ENCODE measurements around the gene CENPX.

DNA sequence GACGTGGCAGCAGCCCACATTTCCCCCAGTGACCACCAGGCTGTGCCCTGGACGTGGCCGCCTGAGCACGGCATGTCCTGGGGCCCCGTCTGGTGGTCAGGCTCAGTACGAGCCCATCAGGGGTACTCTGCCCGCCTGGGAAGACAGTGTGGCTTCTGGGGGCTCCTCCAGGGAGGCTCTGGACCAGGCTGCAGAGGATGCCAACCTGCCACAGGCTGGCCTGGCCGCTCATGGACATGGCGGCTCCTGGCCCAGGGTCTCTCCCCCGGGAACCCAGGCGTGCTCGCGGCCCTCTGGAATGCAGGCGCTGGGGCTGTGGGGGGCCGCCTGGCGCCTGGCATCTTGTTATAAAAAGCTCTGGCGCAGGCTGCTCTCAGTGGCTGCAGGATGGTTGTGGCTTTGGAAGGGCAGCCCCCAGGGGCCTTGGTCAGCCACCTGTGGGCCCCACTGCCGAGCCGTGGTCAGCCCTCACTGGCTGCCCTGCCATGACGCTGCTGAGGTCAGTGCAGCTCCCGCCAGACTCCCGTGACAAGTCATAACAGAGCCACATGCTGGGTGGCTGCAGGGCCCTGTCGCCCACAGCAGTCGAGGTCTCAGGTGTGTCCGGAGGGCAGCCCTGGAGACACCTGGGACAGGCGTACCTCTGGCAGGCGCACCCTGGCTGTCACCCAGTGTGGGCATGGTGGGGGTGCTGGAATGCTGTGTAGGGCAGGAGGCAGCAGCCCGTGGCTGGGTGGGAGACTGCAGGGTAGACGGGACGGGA is 15.0 kb downstream of the CENPX start:
- TF ChIP-seq SNAI2 (CRISPR knock-in tag; IDR thresholded peaks at IDR 0.05) = no peak
- TF ChIP-seq ARNTL (CRISPR knock-in tag; IDR thresholded peaks at IDR 0.05; ENCODE audit: borderline replicate concordance, low read depth) = no peak
- TF ChIP-seq, protein P1, sequence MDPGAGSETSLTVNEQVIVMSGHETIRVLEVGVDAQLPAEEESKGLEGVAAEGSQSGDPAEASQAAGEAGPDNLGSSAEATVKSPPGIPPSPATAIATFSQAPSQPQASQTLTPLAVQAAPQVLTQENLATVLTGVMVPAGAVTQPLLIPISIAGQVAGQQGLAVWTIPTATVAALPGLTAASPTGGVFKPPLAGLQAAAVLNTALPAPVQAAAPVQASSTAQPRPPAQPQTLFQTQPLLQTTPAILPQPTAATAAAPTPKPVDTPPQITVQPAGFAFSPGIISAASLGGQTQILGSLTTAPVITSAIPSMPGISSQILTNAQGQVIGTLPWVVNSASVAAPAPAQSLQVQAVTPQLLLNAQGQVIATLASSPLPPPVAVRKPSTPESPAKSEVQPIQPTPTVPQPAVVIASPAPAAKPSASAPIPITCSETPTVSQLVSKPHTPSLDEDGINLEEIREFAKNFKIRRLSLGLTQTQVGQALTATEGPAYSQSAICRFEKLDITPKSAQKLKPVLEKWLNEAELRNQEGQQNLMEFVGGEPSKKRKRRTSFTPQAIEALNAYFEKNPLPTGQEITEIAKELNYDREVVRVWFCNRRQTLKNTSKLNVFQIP (CRISPR knock-in tag; IDR thresholded peaks at IDR 0.05; ENCODE audit: borderline replicate concordance, low read depth) = no peak
- TF ChIP-seq OSR1 (CRISPR knock-in tag; IDR thresholded peaks at IDR 0.05) = no peak
- no peak for TF ChIP-seq ZFP3 (CRISPR knock-in tag; IDR thresholded peaks at IDR 0.05)
- TF ChIP-seq ZNF8 (CRISPR knock-in tag; IDR thresholded peaks at IDR 0.05) = no peak
- TF ChIP-seq, protein P2, sequence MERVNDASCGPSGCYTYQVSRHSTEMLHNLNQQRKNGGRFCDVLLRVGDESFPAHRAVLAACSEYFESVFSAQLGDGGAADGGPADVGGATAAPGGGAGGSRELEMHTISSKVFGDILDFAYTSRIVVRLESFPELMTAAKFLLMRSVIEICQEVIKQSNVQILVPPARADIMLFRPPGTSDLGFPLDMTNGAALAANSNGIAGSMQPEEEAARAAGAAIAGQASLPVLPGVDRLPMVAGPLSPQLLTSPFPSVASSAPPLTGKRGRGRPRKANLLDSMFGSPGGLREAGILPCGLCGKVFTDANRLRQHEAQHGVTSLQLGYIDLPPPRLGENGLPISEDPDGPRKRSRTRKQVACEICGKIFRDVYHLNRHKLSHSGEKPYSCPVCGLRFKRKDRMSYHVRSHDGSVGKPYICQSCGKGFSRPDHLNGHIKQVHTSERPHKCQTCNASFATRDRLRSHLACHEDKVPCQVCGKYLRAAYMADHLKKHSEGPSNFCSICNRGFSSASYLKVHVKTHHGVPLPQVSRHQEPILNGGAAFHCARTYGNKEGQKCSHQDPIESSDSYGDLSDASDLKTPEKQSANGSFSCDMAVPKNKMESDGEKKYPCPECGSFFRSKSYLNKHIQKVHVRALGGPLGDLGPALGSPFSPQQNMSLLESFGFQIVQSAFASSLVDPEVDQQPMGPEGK (CRISPR knock-in tag; IDR thresholded peaks at IDR 0.05; ENCODE audit: borderline replicate concordance) = no peak
- no peak for TF ChIP-seq RARB (CRISPR knock-in tag; IDR thresholded peaks at IDR 0.05)
- TF ChIP-seq ISL1 (CRISPR knock-in tag; IDR thresholded peaks at IDR 0.05) = no peak
- TF ChIP-seq TOX (CRISPR knock-in tag; IDR thresholded peaks at IDR 0.05; ENCODE audit: borderline replicate concordance) = no peak
- no peak for TF ChIP-seq BACH2 (CRISPR knock-in tag; IDR thresholded peaks at IDR 0.05; ENCODE audit: borderline replicate concordance)
- TF ChIP-seq, protein P3, sequence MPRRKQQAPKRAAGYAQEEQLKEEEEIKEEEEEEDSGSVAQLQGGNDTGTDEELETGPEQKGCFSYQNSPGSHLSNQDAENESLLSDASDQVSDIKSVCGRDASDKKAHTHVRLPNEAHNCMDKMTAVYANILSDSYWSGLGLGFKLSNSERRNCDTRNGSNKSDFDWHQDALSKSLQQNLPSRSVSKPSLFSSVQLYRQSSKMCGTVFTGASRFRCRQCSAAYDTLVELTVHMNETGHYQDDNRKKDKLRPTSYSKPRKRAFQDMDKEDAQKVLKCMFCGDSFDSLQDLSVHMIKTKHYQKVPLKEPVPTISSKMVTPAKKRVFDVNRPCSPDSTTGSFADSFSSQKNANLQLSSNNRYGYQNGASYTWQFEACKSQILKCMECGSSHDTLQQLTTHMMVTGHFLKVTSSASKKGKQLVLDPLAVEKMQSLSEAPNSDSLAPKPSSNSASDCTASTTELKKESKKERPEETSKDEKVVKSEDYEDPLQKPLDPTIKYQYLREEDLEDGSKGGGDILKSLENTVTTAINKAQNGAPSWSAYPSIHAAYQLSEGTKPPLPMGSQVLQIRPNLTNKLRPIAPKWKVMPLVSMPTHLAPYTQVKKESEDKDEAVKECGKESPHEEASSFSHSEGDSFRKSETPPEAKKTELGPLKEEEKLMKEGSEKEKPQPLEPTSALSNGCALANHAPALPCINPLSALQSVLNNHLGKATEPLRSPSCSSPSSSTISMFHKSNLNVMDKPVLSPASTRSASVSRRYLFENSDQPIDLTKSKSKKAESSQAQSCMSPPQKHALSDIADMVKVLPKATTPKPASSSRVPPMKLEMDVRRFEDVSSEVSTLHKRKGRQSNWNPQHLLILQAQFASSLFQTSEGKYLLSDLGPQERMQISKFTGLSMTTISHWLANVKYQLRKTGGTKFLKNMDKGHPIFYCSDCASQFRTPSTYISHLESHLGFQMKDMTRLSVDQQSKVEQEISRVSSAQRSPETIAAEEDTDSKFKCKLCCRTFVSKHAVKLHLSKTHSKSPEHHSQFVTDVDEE (CRISPR knock-in tag; IDR thresholded peaks at IDR 0.05) = no peak
